Measurements from ENCODE around the gene BIRC3.
"Not testable (repeated sequence)": the region's sequence is repeated elsewhere in the genome, so short reads cannot be mapped to it uniquely, and the experiment has no call there.

Gene BIRC3

GRCh38 chr11:102295045-102295444 lies 22.2 kb upstream of the BIRC3 start:
- no peak for DNase-seq (ENCODE audit: low spot score)

DNA sequence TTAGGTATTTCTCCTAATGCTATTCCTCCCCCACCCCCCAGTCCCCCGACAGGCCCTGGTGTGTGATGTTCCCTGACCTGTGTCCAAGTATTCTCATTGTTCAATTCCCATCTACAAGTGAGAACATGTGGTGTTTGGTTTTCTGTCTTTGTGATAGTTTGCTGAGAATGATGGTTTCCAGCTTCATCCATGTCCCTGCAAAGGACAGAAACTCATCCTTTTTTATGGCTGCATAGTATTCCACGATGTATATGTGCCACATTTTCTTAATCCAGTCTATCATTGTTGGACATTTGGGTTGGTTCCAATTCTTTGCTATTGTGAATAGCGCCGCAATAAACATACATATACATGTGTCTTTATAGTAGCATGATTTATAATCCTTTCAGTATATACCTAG lies 20.5 kb upstream of the BIRC3 start:
- DNase-seq (ENCODE audit: low spot score): not testable (repeated sequence)

- DNase-seq (ENCODE audit: low spot score): not testable (repeated sequence)
Measured at GRCh38 chr11:102300837-102301236, 16.4 kb upstream of the BIRC3 start.

GRCh38 chr11:102302241-102302640 lies 15.0 kb upstream of the BIRC3 start:
- DNase-seq (ENCODE audit: low spot score): no peak

- no peak for DNase-seq (ENCODE audit: low spot score)
Measured at GRCh38 chr11:102304686-102305085, 12.6 kb upstream of the BIRC3 start.

- DNase-seq (ENCODE audit: low spot score): no peak
Measured at GRCh38 chr11:102305352-102306047, 11.8 kb upstream of the BIRC3 start.

GRCh38 chr11:102306048-102306597 lies 11.2 kb upstream of the BIRC3 start:
- no peak for DNase-seq (ENCODE audit: low spot score)

DNA sequence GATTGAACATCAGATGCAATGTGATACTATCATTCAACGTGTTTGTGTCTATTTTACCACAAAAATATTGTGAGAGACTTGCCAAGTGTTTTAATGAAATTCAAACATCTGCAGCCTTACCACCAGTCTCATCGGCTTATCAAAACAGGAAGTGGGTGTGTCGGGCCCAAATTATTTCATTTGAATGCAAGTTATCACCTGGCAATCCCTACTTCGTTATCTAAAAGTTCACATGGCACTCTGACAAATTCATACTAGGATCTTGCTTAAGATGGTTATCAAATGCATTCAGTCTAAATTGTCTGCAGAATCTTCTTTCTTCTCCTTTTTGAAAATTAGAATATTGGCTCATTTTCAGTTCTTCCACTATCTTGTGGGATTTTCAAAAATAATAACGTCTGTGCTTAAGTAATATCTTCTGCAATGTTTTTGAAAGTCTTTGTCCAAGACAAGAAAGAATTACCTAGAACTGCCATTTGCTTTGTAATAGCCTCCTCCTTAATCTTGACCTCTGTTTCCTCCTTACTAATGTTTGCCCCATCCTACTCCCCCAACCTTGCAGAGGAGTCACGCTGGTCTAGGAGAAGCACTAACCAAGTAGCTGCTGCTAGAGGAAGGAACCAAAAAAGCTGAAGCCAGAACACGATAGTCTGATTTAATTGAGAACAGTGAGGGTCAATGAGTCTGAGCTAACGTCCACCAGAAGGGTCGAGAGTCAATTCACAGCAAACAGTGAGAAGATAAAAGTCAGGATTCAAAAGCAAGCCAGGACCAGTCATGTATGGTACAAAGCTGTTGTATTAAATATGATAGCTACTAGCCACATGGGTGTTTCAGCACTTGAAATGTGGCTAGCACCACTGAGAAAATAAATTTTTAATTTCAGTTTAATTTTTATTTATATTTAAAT lies 10.2 kb upstream of the BIRC3 start:
- DNase-seq (ENCODE audit: low spot score): no peak

GRCh38 chr11:102307727-102308038 lies 9.6 kb upstream of the BIRC3 start:
- DNase-seq (ENCODE audit: low spot score): no peak

DNA sequence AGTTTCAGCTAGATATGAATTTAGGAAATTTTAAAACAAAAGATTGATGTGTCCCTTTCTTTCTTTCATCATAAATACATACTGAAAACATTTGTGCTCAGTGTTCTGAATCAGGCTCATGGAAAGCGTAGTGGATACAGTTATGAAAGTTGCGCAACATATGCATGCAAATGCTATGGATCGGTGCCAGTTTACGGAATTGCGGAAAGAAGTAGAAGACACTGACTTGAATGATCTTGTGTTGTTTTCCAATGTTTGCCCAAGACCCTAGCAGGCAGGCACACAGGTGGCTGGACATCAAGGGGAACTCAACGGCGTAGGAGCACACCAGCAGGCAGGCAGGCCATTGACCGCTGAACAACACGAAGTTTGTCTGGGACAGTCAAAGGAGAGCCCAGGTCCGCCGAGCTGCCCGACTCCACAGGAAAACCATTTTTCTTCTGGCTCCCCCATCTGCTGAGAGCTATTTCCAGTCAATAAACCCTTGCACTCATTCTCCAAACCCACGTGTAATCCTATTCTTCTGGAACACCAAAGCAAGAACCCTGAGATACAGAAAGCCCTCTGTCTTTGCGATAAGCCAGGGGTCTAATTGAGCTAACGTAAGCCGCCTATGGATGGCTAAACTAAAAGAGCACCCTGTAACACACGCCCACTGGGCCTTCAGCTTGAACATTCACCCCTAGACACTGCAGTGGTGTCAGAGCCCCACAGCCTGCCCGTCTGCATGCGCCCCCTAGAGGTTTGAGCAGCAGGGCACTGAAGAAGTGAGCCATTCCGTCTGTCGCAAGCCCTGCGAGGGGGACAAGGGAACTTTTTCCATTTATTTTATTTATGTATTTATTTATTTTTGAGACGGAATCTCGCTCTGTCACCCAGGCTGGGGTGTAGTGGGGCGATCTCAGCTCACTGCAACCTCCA lies 7.4 kb upstream of the BIRC3 start:
- no peak for DNase-seq (ENCODE audit: low spot score)

GRCh38 chr11:102312667-102313066 lies 4.6 kb upstream of the BIRC3 start:
- DNase-seq (ENCODE audit: low spot score): no peak

- DNase-seq (ENCODE audit: low spot score): no peak
Measured at GRCh38 chr11:102313238-102313940, 3.9 kb upstream of the BIRC3 start.

GRCh38 chr11:102314784-102315183 lies 2.5 kb upstream of the BIRC3 start:
- DNase-seq (ENCODE audit: low spot score): no peak

- no peak for DNase-seq (ENCODE audit: low spot score)
Measured at GRCh38 chr11:102316346-102316904, 859 bp upstream of the BIRC3 start.

GRCh38 chr11:102317768-102318103 lies 452 bp downstream of the BIRC3 start:
- DNase-seq (ENCODE audit: low spot score): no peak

DNA sequence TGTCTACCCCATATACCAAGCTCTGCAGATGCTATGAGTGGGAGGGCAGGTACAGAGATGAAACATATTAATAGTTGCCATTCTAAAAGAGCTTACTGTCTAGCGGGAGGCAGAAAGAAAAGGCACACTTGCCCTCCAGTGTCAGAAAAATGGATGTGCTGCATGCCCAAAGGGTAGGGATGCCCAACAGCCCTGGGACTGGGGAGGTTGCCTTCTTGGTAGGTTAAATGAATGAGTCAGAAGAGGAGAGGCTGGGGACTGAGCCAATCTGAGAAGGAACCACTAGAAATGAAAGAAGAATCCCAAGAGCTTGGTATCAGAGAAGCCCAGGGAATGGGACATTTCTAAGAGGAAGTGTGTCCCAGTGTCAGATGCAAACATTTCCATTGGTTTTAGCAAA lies 1.2 kb downstream of the BIRC3 start:
- DNase-seq (ENCODE audit: low spot score): no peak

DNA sequence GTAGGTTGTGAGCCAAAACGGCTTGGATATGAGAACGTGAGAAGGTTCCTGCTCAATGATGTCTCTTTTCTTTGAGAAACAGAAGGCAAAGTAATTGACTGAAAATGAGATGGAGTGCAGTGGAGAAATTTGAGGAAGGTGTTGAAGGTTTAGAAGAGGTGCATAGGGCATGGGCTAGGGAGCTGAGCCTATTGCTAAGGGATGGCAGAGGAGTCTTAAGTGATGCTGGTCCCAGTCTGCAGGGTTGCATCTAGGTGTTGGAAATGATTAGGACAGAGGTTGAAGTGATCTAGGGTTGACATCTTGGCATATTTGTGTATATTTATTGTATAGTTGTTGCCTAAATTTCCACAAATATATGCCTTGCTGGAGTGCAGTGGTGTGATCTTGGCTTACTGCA lies 2.3 kb downstream of the BIRC3 start:
- DNase-seq (ENCODE audit: low spot score): no peak

DNA sequence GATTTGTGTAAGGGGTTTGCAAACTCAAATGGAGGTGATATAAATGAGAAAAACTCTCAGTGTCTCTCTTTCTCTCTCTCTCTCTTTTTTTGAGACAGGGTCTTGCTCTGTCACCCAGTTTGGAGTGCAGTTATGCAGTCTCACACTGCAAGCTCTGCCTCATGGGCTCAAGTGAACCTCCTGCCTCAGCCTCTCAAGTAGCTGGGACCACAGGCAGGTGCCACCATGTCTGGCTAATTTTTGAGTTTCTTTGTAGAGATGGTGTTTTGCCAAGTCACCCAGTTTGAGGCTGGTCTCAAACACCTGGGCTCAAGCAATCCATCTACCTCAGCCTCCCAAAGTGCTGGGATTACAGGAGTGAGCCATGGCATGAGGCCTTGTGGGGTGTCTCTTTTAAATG lies 2.9 kb downstream of the BIRC3 start:
- DNase-seq (ENCODE audit: low spot score): no peak

- DNase-seq (ENCODE audit: low spot score): no peak
Measured at GRCh38 chr11:102320679-102321078, 3.4 kb downstream of the BIRC3 start.

DNA sequence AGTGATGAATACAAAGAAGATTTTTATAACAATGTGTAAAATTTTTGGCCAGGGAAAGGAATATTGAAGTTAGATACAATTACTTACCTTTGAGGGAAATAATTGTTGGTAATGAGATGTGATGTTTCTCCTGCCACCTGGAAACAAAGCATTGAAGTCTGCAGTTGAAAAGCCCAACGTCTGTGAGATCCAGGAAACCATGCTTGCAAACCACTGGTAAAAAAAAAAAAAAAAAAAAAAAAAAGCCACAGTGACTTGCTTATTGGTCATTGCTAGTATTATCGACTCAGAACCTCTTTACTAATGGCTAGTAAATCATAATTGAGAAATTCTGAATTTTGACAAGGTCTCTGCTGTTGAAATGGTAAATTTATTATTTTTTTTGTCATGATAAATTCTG lies 5.3 kb downstream of the BIRC3 start:
- no peak for DNase-seq (ENCODE audit: low spot score)

GRCh38 chr11:102323542-102324251 lies 6.4 kb downstream of the BIRC3 start:
- DNase-seq (ENCODE audit: low spot score): no peak
